Parathyroid adenoma (tissue), 2 donors: ENCODE measurements around the gene LZTS3.
"Not testable (repeated sequence)": the region's sequence is repeated elsewhere in the genome, so short reads cannot be mapped to it uniquely, and the experiment has no call there.

Experiments
- H2AFZ ChIP-seq: fragments of 300-600 bp; sonication (generic); one replicate; pipeline ENCODE4 v1.7.0; 2017; ENCODE audit warnings: antibody characterized with exemption, mild to moderate bottlenecking
- H3K27ac ChIP-seq: fragments of 300-600 bp; sonication (generic); one replicate; pipeline ENCODE4 v1.7.0; 2017
- H3K27me3 ChIP-seq: fragments of 300-600 bp; sonication (generic); one replicate; pipeline ENCODE4 v1.7.0; 2017; ENCODE audit warnings: low read length; ENCODE audit not compliant: control insufficient read depth, insufficient read depth
- H3K36me3 ChIP-seq: fragments of 300-600 bp; sonication (generic); one replicate; pipeline ENCODE4 v1.7.0; 2017; ENCODE audit warnings: low read length; ENCODE audit not compliant: control insufficient read depth, insufficient read depth
- H3K4me1 ChIP-seq: fragments of 300-600 bp; sonication (generic); one replicate; pipeline ENCODE4 v1.7.0; 2017; ENCODE audit warnings: control low read depth
- H3K4me2 ChIP-seq: fragments of 300-600 bp; sonication (generic); one replicate; pipeline ENCODE4 v1.7.0; 2017; ENCODE audit warnings: low read length
- H3K4me3 ChIP-seq: fragments of 300-600 bp; sonication (generic); one replicate; pipeline ENCODE4 v1.7.0; 2017; ENCODE audit warnings: low read depth, low read length
- H3K79me2 ChIP-seq: fragments of 300-600 bp; sonication (generic); one replicate; pipeline ENCODE4 v1.7.0; 2017; ENCODE audit warnings: control low read depth
- H3K9ac ChIP-seq: fragments of 300-600 bp; sonication (generic); one replicate; pipeline ENCODE4 v1.7.0; 2017; ENCODE audit warnings: mild to moderate bottlenecking
- H3K9me3 ChIP-seq: fragments of 300-600 bp; sonication (generic); one replicate; pipeline ENCODE4 v1.7.0; 2017; ENCODE audit warnings: low read length; ENCODE audit not compliant: control insufficient read depth
- CTCF ChIP-seq: fragments of 300-600 bp; sonication (generic); IDR thresholded peaks from one replicate; pipeline ENCODE4 v1.7.0; 2017; ENCODE audit warnings: antibody characterized with exemption, mild to moderate bottlenecking
- donor health status: primary hyperparathyroidism.

LZTS3 gene

GRCh38 chr20:3183896-3184612, 10.7 kb upstream of the LZTS3 start:
- Histone ChIP-seq H3K27ac (no peak overlapping the region), H3K27me3 (no peaks in the 10 kb centered on the region), H2AFZ (no peak overlapping the region), H3K4me1 (no peaks in the 10 kb centered on the region), H3K36me3 (no peaks in the 10 kb centered on the region), H3K9ac (no peak overlapping the region), H3K4me3 (no peak overlapping the region), H3K4me2 (no peak overlapping the region), H3K79me2 (no peaks in the 10 kb centered on the region), H3K9me3 (no peaks in the 10 kb centered on the region)
- no peak for TF ChIP-seq CTCF

GRCh38 chr20:3182429-3182828, 9.1 kb upstream of the LZTS3 start:
- H3K27ac ChIP-seq, H3K9ac ChIP-seq, H3K79me2 ChIP-seq, H3K4me2 ChIP-seq, H3K36me3 ChIP-seq, H3K4me3 ChIP-seq, H3K27me3 ChIP-seq, H3K4me1 ChIP-seq, H2AFZ ChIP-seq, H3K9me3 ChIP-seq: not testable (repeated sequence)

GRCh38 chr20:3181270-3181669, 7.9 kb upstream of the LZTS3 start:
- no peak for TF ChIP-seq CTCF
- H3K4me3 ChIP-seq = no peak overlapping the region

GRCh38 chr20:3180319-3180718, 7.0 kb upstream of the LZTS3 start:
- H3K4me1 ChIP-seq = peaks cover 2% of the 10 kb centered on the region
- no peaks in the 10 kb centered on the region for H3K9me3 ChIP-seq
- TF ChIP-seq CTCF = no peak
- H3K36me3 ChIP-seq = no peaks in the 10 kb centered on the region
- H3K27ac ChIP-seq = no peak overlapping the region
- H3K4me2 ChIP-seq = no peak overlapping the region
- no peak overlapping the region for H3K4me3 ChIP-seq
- H3K79me2 ChIP-seq = no peaks in the 10 kb centered on the region
- H3K9ac ChIP-seq = no peak overlapping the region
- no peak overlapping the region for H2AFZ ChIP-seq
- H3K27me3 ChIP-seq = no peaks in the 10 kb centered on the region

More at GRCh38 chr20:3181270-3181669, 7.9 kb upstream of the LZTS3 start:
- no peak overlapping the region for H3K4me2 ChIP-seq
- no peak overlapping the region for H2AFZ ChIP-seq
- no peak overlapping the region for H3K27ac ChIP-seq
- H3K9me3 ChIP-seq = no peaks in the 10 kb centered on the region
- no peaks in the 10 kb centered on the region for H3K79me2 ChIP-seq
- H3K4me1 ChIP-seq = no peaks in the 10 kb centered on the region
- no peaks in the 10 kb centered on the region for H3K27me3 ChIP-seq
- H3K9ac ChIP-seq = no peak overlapping the region
- H3K36me3 ChIP-seq = no peaks in the 10 kb centered on the region

GRCh38 chr20:3177746-3178485, 4.6 kb upstream of the LZTS3 start:
- H3K36me3 ChIP-seq = no peaks in the 10 kb centered on the region
- TF ChIP-seq CTCF = no peak

More at GRCh38 chr20:3177746-3178485, 4.6 kb upstream of the LZTS3 start:
- no peaks in the 10 kb centered on the region for H3K9me3 ChIP-seq
- H3K27ac ChIP-seq = no peak overlapping the region
- H2AFZ ChIP-seq = no peak overlapping the region
- no peaks in the 10 kb centered on the region for H3K79me2 ChIP-seq
- no peak overlapping the region for H3K9ac ChIP-seq
- H3K27me3 ChIP-seq = no peaks in the 10 kb centered on the region
- no peak overlapping the region for H3K4me2 ChIP-seq
- H3K4me3 ChIP-seq = no peak overlapping the region
- peaks cover 2% of the 10 kb centered on the region for H3K4me1 ChIP-seq
